HG02840 (cell line): ENCODE data around the gene UROC1.

ENCODE experiments used
- ATAC-seq: cut with Tn5 transposase; IDR thresholded peaks from one replicate; pipeline ENCODE4 v1.9.1; 2021; ENCODE audit warnings: mild to moderate bottlenecking, moderate library complexity, moderate number of reproducible peaks; ENCODE audit not compliant: unreplicated experiment, low FRiP score

The UROC1 gene

GRCh38 chr3:126499401-126499800 is 18.2 kb downstream of the UROC1 start:
- no peak for ATAC-seq

GRCh38 chr3:126498929-126499328 is 18.6 kb downstream of the UROC1 start:
- ATAC-seq = no peak

- no peak for ATAC-seq
Measured at GRCh38 chr3:126498461-126498860, 19.1 kb downstream of the UROC1 start.

GRCh38 chr3:126497956-126498355 is 19.6 kb downstream of the UROC1 start:
- ATAC-seq = no peak

- no peak for ATAC-seq
Measured at GRCh38 chr3:126496894-126497850, 20.4 kb downstream of the UROC1 start.

GRCh38 chr3:126495786-126496185 is 21.8 kb downstream of the UROC1 start:
- ATAC-seq = no peak

- ATAC-seq = no peak
Measured at GRCh38 chr3:126494970-126495230, 22.7 kb downstream of the UROC1 start.

GRCh38 chr3:126494204-126494969 is 23.2 kb downstream of the UROC1 start:
- no peak for ATAC-seq

- no peak for ATAC-seq
Measured at GRCh38 chr3:126493739-126494138, 23.8 kb downstream of the UROC1 start.

GRCh38 chr3:126493051-126493450 is 24.5 kb downstream of the UROC1 start:
- no peak for ATAC-seq

GRCh38 chr3:126491221-126492013 is 26.2 kb downstream of the UROC1 start:
- ATAC-seq = no peak

GRCh38 chr3:126490619-126491018 is 27.0 kb downstream of the UROC1 start:
- ATAC-seq = no peak

GRCh38 chr3:126488886-126489569 is 28.5 kb downstream of the UROC1 start:
- ATAC-seq = no peak

GRCh38 chr3:126488185-126488584 is 29.4 kb downstream of the UROC1 start:
- no peak for ATAC-seq

GRCh38 chr3:126487151-126487771 is 30.3 kb downstream of the UROC1 start:
- ATAC-seq = no peak

GRCh38 chr3:126486360-126486847 is 31.2 kb downstream of the UROC1 start:
- ATAC-seq = no peak

- ATAC-seq = no peak
Measured at GRCh38 chr3:126485956-126486355, 31.6 kb downstream of the UROC1 start.

- no peak for ATAC-seq
Measured at GRCh38 chr3:126485176-126485897, 32.2 kb downstream of the UROC1 start.

- ATAC-seq = no peak
Measured at GRCh38 chr3:126484662-126485061, 32.9 kb downstream of the UROC1 start.
